H1 (cell line): ENCODE measurements around the gene MSH5. TPM values are rescaled to one million over a fixed set of nuclear protein-coding genes. Genes with fewer than 3 reads are reported as not detected.
"Not testable (repeated sequence)": the region's sequence is repeated elsewhere in the genome, so short reads cannot be mapped to it uniquely, and the experiment has no call there.

Experiments used
- CTCF ChIA-PET: fragments of 300-600 bp; sonication (Branson Sonifier 250); formaldehyde crosslinking; loops from one replicate; lab custom pipeline; 2021; ENCODE audit not compliant: partially characterized antibody; lab: Charles Lee
- POLR2A ChIA-PET: fragments of 300-600 bp; sonication (Branson Sonifier 250); formaldehyde crosslinking; loops from one replicate; lab custom pipeline; 2021; ENCODE audit warnings: inconsistent platforms; ENCODE audit not compliant: partially characterized antibody; lab: Charles Lee
- DNase-seq, 2 experiments: peaks; one replicate each; pipeline versions ENCODE4 v3.0.0 to v3.0.0-alpha.2; 2010 to 2022; ENCODE audit warnings: low spot score in 2 of 2, low read depth in 1 of 2, mixed read lengths in 1 of 2
- FAIRE-seq: peaks from 2 replicates; lab custom pipeline; 2011; peaks lifted over from hg19 to GRCh38; lab: Jason Lieb, UNC
- H2AFZ ChIP-seq: 2 replicates; pipeline ENCODE4 v1.8.1; 2012; ENCODE audit warnings: low read length, inconsistent platforms
- H2AK5ac ChIP-seq: 2 replicates; pipeline ENCODE4 v1.6.1; 2013; ENCODE audit warnings: low read depth, low read length
- H2BK120ac ChIP-seq: replicated peaks from 2 replicates; pipeline ENCODE3; 2013; ENCODE audit warnings: low read depth, low read length, inconsistent platforms
- H2BK12ac ChIP-seq: 2 replicates; pipeline ENCODE4 v1.6.1; 2013; ENCODE audit warnings: low read depth, low read length
- H2BK15ac ChIP-seq: 2 replicates; pipeline ENCODE4 v1.6.1; 2013; ENCODE audit warnings: low read length
- H2BK20ac ChIP-seq: 2 replicates; pipeline ENCODE4 v1.6.1; 2013; ENCODE audit warnings: low read length
- H2BK5ac ChIP-seq: 2 replicates; pipeline ENCODE4 v1.6.1; 2013; ENCODE audit warnings: low read depth, low read length
- H3K14ac ChIP-seq: 2 replicates; pipeline ENCODE4 v1.6.1; 2013; ENCODE audit warnings: inconsistent platforms; ENCODE audit not compliant: insufficient read length
- H3K18ac ChIP-seq: 2 replicates; pipeline ENCODE4 v1.6.1; 2013; ENCODE audit warnings: low read length; ENCODE audit errors: extremely low read depth
- H3K23ac ChIP-seq: 2 replicates; pipeline ENCODE4 v1.6.1; 2013; ENCODE audit warnings: inconsistent platforms; ENCODE audit not compliant: insufficient read length
- H3K23me2 ChIP-seq: 2 replicates; pipeline ENCODE4 v1.6.1; 2013; ENCODE audit warnings: low read depth, low read length
- H3K27ac ChIP-seq: 2 replicates; pipeline ENCODE4 v1.6.1; 2011; ENCODE audit warnings: low read depth, low read length, inconsistent platforms
- H3K27me3 ChIP-seq, 4 experiments: replicated peaks in 1 of 4; 1 replicate in 1 of 4; 2 replicates in 3 of 4; pipeline versions ENCODE4 v1.6.1 to v1.8.1; 2011 to 2013; ENCODE audit warnings: low read length in 3 of 4, mild to moderate bottlenecking in 3 of 4, inconsistent platforms in 2 of 4, mixed read lengths in 2 of 4, moderate library complexity in 1 of 4; ENCODE audit not compliant: control insufficient read depth in 3 of 4, insufficient read depth in 3 of 4; ENCODE audit errors: extremely low read depth in 1 of 4
- H3K36me3 ChIP-seq, 4 experiments: 2 replicates each; pipeline versions ENCODE4 v1.6.1 to v1.8.1; 2011 to 2013; ENCODE audit warnings: mild to moderate bottlenecking in 4 of 4, low read length in 3 of 4, moderate library complexity in 2 of 4, control low read depth in 1 of 4, inconsistent platforms in 1 of 4; ENCODE audit not compliant: insufficient read depth in 4 of 4, control insufficient read depth in 2 of 4
- H3K4ac ChIP-seq: replicated peaks from 2 replicates; pipeline ENCODE3; 2013; ENCODE audit warnings: low read length, low read depth, mixed read lengths, inconsistent platforms; ENCODE audit not compliant: insufficient read length
- H3K4me1 ChIP-seq, 4 experiments: replicated peaks in 1 of 4; 1 replicate in 1 of 4; 2 replicates in 3 of 4; pipeline versions ENCODE4 v1.6.1 to v1.8.1; 2011 to 2013; ENCODE audit warnings: low read length in 3 of 4, inconsistent platforms in 2 of 4, mixed read lengths in 1 of 4; ENCODE audit not compliant: insufficient read depth in 4 of 4, control insufficient read depth in 3 of 4
- H3K4me2 ChIP-seq, 2 experiments: 2 replicates each; pipeline versions ENCODE4 v1.6.1 to v1.8.1; 2011 to 2013; ENCODE audit warnings: low read depth in 2 of 2, low read length in 2 of 2, control low read depth in 1 of 2, inconsistent platforms in 1 of 2, mild to moderate bottlenecking in 1 of 2; ENCODE audit not compliant: insufficient read depth in 1 of 2
- H3K4me3 ChIP-seq, 4 experiments: fragments of 200-600, 300-600 bp in 1 of 4; sonication (generic), shearing (Covaris generic), sonication (Bioruptor Twin) in 1 of 4; 2 replicates each; pipeline versions ENCODE4 v1.5.1 to v1.8.1; 2011 to 2016; ENCODE audit warnings: low read length in 4 of 4, low read depth in 3 of 4, control low read depth in 2 of 4, inconsistent platforms in 2 of 4, mild to moderate bottlenecking in 2 of 4, mixed read lengths in 1 of 4, moderate library complexity in 1 of 4; ENCODE audit not compliant: insufficient read depth in 2 of 4; ENCODE audit errors: extremely low read depth in 1 of 4
- H3K56ac ChIP-seq: replicated peaks from 2 replicates; pipeline ENCODE3; 2013; ENCODE audit warnings: low read depth, mild to moderate bottlenecking, mixed read lengths, low read length, inconsistent platforms; ENCODE audit not compliant: insufficient read length
- H3K79me1 ChIP-seq: 2 replicates; pipeline ENCODE4 v1.6.1; 2013; ENCODE audit warnings: low read depth, low read length, control low read depth
- H3K79me2 ChIP-seq, 2 experiments: 2 replicates each; pipeline versions ENCODE4 v1.6.1 to v1.8.1; 2012 to 2013; ENCODE audit warnings: low read length in 2 of 2, mild to moderate bottlenecking in 2 of 2, inconsistent platforms in 1 of 2; ENCODE audit not compliant: insufficient read depth in 2 of 2, control insufficient read depth in 1 of 2
- H3K9ac ChIP-seq, 4 experiments: replicated peaks in 1 of 4; 1 replicate in 1 of 4; 2 replicates in 3 of 4; pipeline versions ENCODE4 v1.6.1 to v1.8.1; 2011 to 2013; ENCODE audit warnings: low read depth in 3 of 4, low read length in 3 of 4, control low read depth in 2 of 4, mild to moderate bottlenecking in 2 of 4, moderate library complexity in 2 of 4, inconsistent platforms in 1 of 4; ENCODE audit errors: extremely low read depth in 1 of 4
- H3K9me3 ChIP-seq, 2 experiments: 2 replicates each; pipeline versions ENCODE4 v1.6.1 to v1.8.1; 2012 to 2013; ENCODE audit warnings: mild to moderate bottlenecking in 2 of 2, moderate library complexity in 2 of 2, control low read depth in 1 of 2, inconsistent platforms in 1 of 2, low read depth in 1 of 2, low read length in 1 of 2, mixed read lengths in 1 of 2; ENCODE audit not compliant: insufficient read depth in 2 of 2
- H4K20me1 ChIP-seq, 2 experiments: replicated peaks in 1 of 2; 2 replicates each; pipeline versions ENCODE3 to v1.8.1; 2011 to 2013; ENCODE audit warnings: inconsistent platforms in 2 of 2, low read length in 2 of 2, mild to moderate bottlenecking in 1 of 2; ENCODE audit not compliant: insufficient read depth in 2 of 2, control insufficient read depth in 1 of 2
- H4K5ac ChIP-seq: 2 replicates; pipeline ENCODE4 v1.6.1; 2013; ENCODE audit warnings: low read length, low read depth, mixed read lengths, inconsistent platforms; ENCODE audit not compliant: insufficient read length
- H4K8ac ChIP-seq: 2 replicates; pipeline ENCODE4 v1.8.0; 2013; ENCODE audit warnings: mild to moderate bottlenecking, moderate library complexity, low read length, inconsistent platforms; ENCODE audit not compliant: insufficient read depth; ENCODE audit errors: extremely low read depth
- H4K91ac ChIP-seq: replicated peaks from 2 replicates; pipeline ENCODE3; 2013; ENCODE audit warnings: low read length, mixed read lengths, inconsistent platforms; ENCODE audit not compliant: insufficient read length
- whole genome bisulfite sequencing, 2 experiments: shearing (Covaris generic) in 1 of 2; methylation state at CpG; one replicate each; pipeline versions ENCODE4 v1.1.6 to v1.1.7; 2013 to 2015; ENCODE audit warnings: low lambda C conversion rate in 2 of 2, mixed read lengths in 2 of 2, inconsistent platforms in 1 of 2, low coverage in 1 of 2, missing lambda C conversion rate in 1 of 2; ENCODE audit not compliant: insufficient replicate concordance in 2 of 2, insufficient coverage in 1 of 2, insufficient read length in 1 of 2; ENCODE audit errors: extremely low coverage in 1 of 2, missing lambda C conversion rate in 1 of 2; 5-methylcytosine and 5-hydroxymethylcytosine counted together
- polyA plus RNA-seq, 7 experiments: library from polyadenylated mRNA; depleted of rRNA in 3 of 7; stranded (reverse) in 5 of 7; unstranded in 2 of 7; fragments of >200 nt in 5 of 7; fragments of 200-250 nt in 2 of 7; gene quantifications; 1 replicate in 5 of 7; 2 replicates in 1 of 7; 4 replicates in 1 of 7; pipeline versions ENCODE4 v1.2.1 to v1.2.3, GENCODE V29; 2011 to 2013; ENCODE audit warnings: missing spikeins in 2 of 7, mixed read lengths in 2 of 7
- total RNA-seq: library from RNA; stranded (reverse); fragmentation: NEBNext Ultra II Directional; extraction: Animal tissue kit (Norgen Biotek cat#: 25700); gene quantifications from 2 replicates; pipeline ENCODE4 v1.2.1, GENCODE V29; 2021

The MSH5 gene
- total and polyA plus RNA-seq, 2 of the 8 experiments (the other 6 are each of a cell fraction or from before 2014, with no cell fraction given), result 25.3 to 26.5 TPM

DNA sequence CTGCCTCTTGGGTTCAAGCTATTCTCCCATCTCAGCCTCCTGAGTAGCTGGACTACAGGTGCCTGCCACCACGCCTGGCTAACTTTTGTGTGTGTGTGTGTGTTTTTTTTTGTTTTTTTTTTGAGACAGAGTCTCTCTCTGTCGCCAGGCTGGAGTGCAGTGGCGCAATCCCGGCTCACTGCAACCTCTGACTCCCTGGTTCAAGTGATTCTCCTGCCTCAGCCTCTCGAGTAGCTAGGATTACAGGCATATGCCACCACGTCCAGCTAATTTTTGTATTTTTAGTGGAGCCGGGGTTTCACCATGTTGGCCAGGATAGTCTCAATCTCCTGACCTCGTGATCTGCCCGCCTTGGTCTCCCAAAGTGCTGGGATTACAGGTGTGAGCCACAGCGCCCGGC lies 30.6 kb upstream of the MSH5 start:
- H3K79me2 ChIP-seq, H2BK15ac ChIP-seq, H3K23me2 ChIP-seq, H4K5ac ChIP-seq, DNase-seq, H3K18ac ChIP-seq, H3K4me3 ChIP-seq, H4K91ac ChIP-seq, H3K27me3 ChIP-seq, H2BK20ac ChIP-seq, H3K4ac ChIP-seq, H3K4me2 ChIP-seq, POLR2A ChIA-PET, H4K8ac ChIP-seq, H4K20me1 ChIP-seq, H3K36me3 ChIP-seq, H3K56ac ChIP-seq, FAIRE-seq, H2BK5ac ChIP-seq, H3K14ac ChIP-seq, H3K23ac ChIP-seq, H3K79me1 ChIP-seq, H3K9me3 ChIP-seq, H2AK5ac ChIP-seq, H2BK120ac ChIP-seq, H3K4me1 ChIP-seq, H3K9ac ChIP-seq, H2AFZ ChIP-seq, H3K27ac ChIP-seq, H2BK12ac ChIP-seq: not testable (repeated sequence)
- CTCF ChIA-PET, result interaction anchor here (1.0 to 1.4 kb wide), 3 partner anchors 9 to 15 kb away, joined by 3 read pairs; partner anchors contain the start of gene LY6G6C
- WGBS, 2 experiments, result 96% methylated on average over 11 of the region's 11 CpGs; no CpG with 5 or more reads in 1 of the 2 experiments
